ENCODE measurements around the gene KLF6. TPM values are rescaled to one million over a fixed set of nuclear protein-coding genes. Genes with fewer than 3 reads are reported as not detected.
"Not testable (repeated sequence)": the region's sequence is repeated elsewhere in the genome, so short reads cannot be mapped to it uniquely, and the experiment has no call there.

KLF6 gene
- total RNA-seq, 4 donors from 2014 or later, result 23.3 to 84.7 (median 49.8) TPM

DNA sequence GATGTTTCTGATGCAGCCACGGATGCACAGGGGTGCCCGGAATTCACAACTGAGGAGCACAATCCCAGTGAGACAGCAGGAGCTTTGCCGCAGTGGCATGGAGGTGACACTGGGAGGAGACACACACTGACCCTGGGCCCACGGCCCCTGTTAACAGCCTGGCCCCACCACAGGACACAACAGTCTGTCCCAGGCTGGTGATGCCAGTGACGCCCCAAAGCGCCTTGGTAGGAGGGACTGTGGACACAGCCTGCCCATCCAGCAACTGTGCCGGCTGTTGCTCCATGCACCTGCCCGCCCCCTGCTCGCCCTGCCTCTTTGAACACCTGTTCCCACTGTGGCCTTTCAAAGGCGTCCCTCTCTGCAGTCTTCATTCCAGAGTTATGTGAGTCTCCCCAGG is 49.8 kb downstream of the KLF6 start:
- ATAC-seq (no peak), DNase-seq (peak in 1 of 2 donors; percentile 24)
- intact Hi-C loops (cut with DNase I; ENCODE audit: low total_unique reads) (no loop called here), in situ Hi-C loops (cut with MboI; ENCODE audit: low sequenced_read_pairs in 4 of 4) (no loop called here)
- Histone ChIP-seq H3K4me3 (no peak overlapping the region), H3K9me3 (no peaks in the 10 kb centered on the region), H3K36me3 (no peaks in the 10 kb centered on the region), H3K27me3 (no peaks in the 10 kb centered on the region), H3K4me1 (no peaks in the 10 kb centered on the region), H3K27ac (no peak overlapping the region)
- TF ChIP-seq, protein P1, sequence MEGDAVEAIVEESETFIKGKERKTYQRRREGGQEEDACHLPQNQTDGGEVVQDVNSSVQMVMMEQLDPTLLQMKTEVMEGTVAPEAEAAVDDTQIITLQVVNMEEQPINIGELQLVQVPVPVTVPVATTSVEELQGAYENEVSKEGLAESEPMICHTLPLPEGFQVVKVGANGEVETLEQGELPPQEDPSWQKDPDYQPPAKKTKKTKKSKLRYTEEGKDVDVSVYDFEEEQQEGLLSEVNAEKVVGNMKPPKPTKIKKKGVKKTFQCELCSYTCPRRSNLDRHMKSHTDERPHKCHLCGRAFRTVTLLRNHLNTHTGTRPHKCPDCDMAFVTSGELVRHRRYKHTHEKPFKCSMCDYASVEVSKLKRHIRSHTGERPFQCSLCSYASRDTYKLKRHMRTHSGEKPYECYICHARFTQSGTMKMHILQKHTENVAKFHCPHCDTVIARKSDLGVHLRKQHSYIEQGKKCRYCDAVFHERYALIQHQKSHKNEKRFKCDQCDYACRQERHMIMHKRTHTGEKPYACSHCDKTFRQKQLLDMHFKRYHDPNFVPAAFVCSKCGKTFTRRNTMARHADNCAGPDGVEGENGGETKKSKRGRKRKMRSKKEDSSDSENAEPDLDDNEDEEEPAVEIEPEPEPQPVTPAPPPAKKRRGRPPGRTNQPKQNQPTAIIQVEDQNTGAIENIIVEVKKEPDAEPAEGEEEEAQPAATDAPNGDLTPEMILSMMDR (IDR thresholded peaks at IDR 0.05 in 4 of 5, conservative IDR thresholded peaks at IDR 0.05 in 1 of 5), result peak in 4 of 5 experiments; percentile 11 to 29 (median 24)
- no peak for TF ChIP-seq POLR2A (IDR thresholded peaks at IDR 0.05)

DNA sequence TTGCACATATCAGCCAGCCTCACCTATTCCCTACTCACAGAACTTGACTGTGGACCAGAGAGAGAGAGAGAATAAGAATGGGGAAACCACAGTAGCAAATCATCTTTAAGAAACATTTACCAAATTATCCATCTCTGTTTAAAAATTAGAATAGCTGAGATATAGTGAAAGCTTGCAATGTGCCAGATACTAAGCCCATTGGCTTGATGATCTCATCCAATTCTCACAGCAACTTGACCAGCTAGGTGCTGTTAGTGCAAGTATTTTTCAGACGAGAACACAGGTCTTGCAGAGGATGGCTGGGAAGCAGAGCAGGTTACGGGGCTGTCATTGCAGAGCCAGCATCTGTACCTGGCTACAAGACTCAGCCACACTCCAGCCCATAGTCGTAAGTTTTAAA is 50.9 kb downstream of the KLF6 start:
- Histone ChIP-seq H3K36me3 (no peaks in the 10 kb centered on the region), H3K27me3 (no peaks in the 10 kb centered on the region), H3K4me1 (no peaks in the 10 kb centered on the region), H3K4me3 (no peak overlapping the region), H3K9me3 (no peaks in the 10 kb centered on the region), H3K27ac (no peak overlapping the region)
- in situ Hi-C loops (cut with MboI; ENCODE audit: low sequenced_read_pairs in 4 of 4) (no loop called here), intact Hi-C loops (cut with DNase I; ENCODE audit: low total_unique reads) (no loop called here)
- TF ChIP-seq POLR2A (IDR thresholded peaks at IDR 0.05), result no peak
- TF ChIP-seq, protein P1 (IDR thresholded peaks at IDR 0.05 in 4 of 5, conservative IDR thresholded peaks at IDR 0.05 in 1 of 5), result no peak
- ATAC-seq, result no peak
- no peak for DNase-seq

DNA sequence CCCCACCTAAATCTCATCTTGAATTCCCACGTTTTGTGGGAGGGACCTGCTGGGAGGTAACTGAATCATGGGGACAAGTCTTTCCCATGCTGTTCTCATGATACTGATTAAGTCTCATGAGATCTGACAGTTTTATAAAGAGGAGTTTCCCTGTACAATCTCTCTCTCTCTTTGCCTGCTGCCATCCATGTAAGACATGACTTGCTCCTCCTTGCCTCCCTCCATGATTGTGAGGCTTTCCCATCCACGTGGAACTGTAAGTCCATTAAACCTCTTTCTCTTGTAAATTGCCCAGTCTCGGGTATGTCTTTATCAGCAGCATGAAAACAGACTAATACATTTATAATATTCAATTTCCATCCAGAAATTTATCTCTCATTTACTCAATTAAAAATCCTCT is 52.8 kb downstream of the KLF6 start:
- H3K27me3 ChIP-seq; H3K4me1 ChIP-seq; H3K36me3 ChIP-seq; intact Hi-C loops (cut with DNase I; ENCODE audit: low total_unique reads); DNase-seq; in situ Hi-C loops (cut with MboI; ENCODE audit: low sequenced_read_pairs in 4 of 4); H3K4me3 ChIP-seq; H3K9me3 ChIP-seq; ATAC-seq; H3K27ac ChIP-seq: not testable (repeated sequence)

DNA sequence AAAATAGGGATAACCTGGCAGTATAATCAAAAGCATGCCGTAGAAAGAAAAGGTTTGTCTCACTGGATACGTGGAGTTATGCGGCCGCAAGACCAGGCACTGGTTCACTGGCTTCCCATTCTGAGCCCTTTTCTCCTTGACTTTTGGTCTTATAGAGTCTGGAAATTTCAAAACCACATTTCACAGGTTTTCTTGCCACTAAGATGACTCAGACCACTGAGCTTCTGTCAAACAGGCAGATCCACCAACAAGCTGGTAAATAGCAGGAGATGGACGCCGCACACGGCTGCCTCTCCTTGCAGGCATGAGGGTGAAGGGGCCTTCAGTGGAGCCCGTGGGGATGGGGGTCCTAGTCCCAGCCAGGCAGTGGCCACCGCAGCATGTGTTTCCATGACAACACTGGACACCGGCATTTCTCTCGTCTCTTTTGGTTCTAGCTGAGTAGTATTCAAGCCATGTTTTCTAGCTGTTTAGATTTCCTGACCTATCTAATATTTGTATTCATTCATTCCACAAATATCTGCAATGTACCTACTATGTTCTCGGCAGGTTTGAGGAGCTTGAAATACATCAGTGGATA is 55.5 kb downstream of the KLF6 start:
- DNase-seq (no peak), ATAC-seq (no peak)
- in situ Hi-C loops (cut with MboI; ENCODE audit: low sequenced_read_pairs in 4 of 4) (no loop called here), intact Hi-C loops (cut with DNase I; ENCODE audit: low total_unique reads) (no loop called here)
- Histone ChIP-seq H3K9me3 (no peaks in the 10 kb centered on the region), H3K27ac (no peak overlapping the region), H3K27me3 (no peaks in the 10 kb centered on the region), H3K4me1 (no peaks in the 10 kb centered on the region), H3K4me3 (no peak overlapping the region), H3K36me3 (no peaks in the 10 kb centered on the region)
- TF ChIP-seq POLR2A (IDR thresholded peaks at IDR 0.05), result no peak
- TF ChIP-seq, protein P1 (IDR thresholded peaks at IDR 0.05 in 4 of 5, conservative IDR thresholded peaks at IDR 0.05 in 1 of 5), result no peak

DNA sequence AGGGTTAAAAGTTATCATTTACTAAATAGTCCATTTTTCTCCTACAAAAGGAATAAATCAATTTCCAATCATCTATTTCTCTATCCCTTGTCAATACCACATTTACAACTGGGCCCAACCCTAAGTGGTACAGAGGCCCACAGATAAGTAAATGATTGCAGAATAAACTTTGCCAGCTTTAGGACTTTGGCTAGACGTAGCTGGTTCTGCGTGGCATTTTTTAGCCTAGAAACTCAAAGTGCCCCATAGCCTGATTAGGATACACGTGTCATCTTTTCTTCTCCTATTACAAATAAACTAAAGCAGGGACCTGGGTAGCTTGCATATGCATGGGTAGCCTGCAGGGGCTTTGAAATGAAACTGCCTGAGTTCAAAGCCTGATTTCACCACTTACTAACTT is 56.4 kb downstream of the KLF6 start:
- intact Hi-C loops (cut with DNase I; ENCODE audit: low total_unique reads) (no loop called here), in situ Hi-C loops (cut with MboI; ENCODE audit: low sequenced_read_pairs in 4 of 4) (no loop called here)
- DNase-seq (no peak), ATAC-seq (no peak)
- TF ChIP-seq, protein P1 (IDR thresholded peaks at IDR 0.05 in 4 of 5, conservative IDR thresholded peaks at IDR 0.05 in 1 of 5), result no peak
- TF ChIP-seq POLR2A (IDR thresholded peaks at IDR 0.05), result no peak
- Histone ChIP-seq H3K27ac (no peak overlapping the region), H3K27me3 (no peaks in the 10 kb centered on the region), H3K9me3 (no peaks in the 10 kb centered on the region), H3K36me3 (no peaks in the 10 kb centered on the region), H3K4me1 (no peaks in the 10 kb centered on the region), H3K4me3 (no peak overlapping the region)

All from gastrocnemius medialis (tissue), 4 donors.